Stimulated activated CD8-positive, alpha-beta memory T cell treated with anti-CD3 and anti-CD28 coated beads, Interleukin-4, amount 100 ng/mL, for 4 hours (primary cell): Measurements from ENCODE around the gene TAF4.
"Not testable (repeated sequence)": the region's sequence is repeated elsewhere in the genome, so short reads cannot be mapped to it uniquely, and the experiment has no call there.

Experiments
- DNase-seq, 2 donors: peaks; one replicate each; pipeline ENCODE4 v3.0.0-alpha.2; 2020; ENCODE audit warnings: low read depth in 2 of 2, low spot score in 1 of 2

Gene TAF4

GRCh38 chr20:62079166-62079565, 13.5 kb upstream of the TAF4 start:
- DNase-seq: no peak

DNA sequence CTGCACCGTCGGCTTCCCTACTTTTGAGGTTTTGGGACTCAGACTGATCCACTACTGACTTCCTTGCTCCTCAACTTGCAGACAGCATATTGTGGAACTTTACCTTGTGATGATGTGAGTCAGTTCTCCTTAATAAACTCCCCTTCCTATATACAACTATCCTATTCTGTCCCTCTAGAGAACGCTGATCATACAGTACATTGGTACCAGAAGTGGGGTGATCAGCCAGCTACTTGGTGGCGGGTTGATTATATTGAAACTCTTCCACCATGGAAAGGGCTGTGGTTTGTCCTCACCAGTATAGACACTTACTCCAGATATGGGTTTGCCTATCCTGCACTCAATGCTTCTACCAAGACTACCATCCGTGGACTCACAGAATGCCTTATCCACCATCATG, 7.6 kb upstream of the TAF4 start:
- DNase-seq: no peak

DNA sequence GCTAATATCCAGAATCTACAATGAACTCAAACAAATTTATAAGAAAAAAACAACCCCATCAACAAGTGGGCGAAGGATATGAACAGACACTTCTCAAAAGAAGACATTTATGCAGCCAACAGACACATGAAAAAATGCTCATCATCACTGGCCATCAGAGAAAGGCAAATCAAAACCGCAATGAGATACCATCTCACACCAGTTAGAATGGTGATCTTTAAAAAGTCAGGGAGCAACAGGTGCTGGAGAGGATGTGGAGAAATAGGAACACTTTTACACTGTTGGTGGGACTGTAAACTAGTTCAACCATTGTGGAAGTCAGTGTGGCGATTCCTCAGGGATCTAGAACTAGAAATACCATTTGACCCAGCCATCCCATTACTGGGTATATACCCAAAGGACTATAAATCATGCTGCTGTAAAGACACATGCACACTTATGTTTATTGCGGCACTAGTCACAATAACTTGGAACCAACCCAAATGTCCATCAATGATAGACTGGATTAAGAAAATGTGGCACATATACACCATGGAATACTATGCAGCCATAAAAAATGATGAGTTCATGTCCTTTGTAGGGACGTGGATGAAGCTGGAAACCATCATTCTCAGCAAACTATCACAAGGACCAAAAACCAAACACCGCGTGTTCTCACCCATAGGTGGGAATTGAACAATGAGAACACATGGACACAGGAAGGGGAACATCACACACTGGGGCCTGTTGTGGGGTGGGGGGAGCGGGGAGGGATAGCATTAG, 6.2 kb upstream of the TAF4 start:
- not testable (repeated sequence) for DNase-seq

- DNase-seq: no peak
Measured at GRCh38 chr20:62069741-62070216, 4.1 kb upstream of the TAF4 start.

GRCh38 chr20:62068997-62069396, 3.3 kb upstream of the TAF4 start:
- no peak for DNase-seq

GRCh38 chr20:62067547-62068260, 2.0 kb upstream of the TAF4 start:
- DNase-seq: no peak

DNA sequence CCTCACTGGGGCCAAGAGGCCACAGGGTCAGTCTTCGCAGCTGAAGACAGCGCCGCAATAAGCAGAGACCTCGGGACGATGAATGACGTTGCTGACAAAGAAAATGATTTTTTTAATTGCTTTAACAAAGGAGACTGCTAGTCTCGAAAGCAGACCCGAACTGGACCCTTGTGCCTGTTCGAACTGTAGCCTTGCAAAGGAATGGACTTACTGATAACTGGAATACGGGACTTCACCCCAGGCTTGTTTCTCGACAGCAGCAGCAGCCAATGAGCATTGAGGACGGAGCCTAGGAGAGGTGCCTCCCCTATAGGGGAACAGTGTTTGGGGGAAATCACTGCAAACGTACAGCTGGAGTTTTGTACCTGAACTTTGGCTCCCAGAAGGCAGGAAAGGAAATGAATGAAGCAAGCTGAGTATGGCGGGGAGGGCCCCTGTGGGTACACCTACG, 1.3 kb upstream of the TAF4 start:
- no peak for DNase-seq

DNA sequence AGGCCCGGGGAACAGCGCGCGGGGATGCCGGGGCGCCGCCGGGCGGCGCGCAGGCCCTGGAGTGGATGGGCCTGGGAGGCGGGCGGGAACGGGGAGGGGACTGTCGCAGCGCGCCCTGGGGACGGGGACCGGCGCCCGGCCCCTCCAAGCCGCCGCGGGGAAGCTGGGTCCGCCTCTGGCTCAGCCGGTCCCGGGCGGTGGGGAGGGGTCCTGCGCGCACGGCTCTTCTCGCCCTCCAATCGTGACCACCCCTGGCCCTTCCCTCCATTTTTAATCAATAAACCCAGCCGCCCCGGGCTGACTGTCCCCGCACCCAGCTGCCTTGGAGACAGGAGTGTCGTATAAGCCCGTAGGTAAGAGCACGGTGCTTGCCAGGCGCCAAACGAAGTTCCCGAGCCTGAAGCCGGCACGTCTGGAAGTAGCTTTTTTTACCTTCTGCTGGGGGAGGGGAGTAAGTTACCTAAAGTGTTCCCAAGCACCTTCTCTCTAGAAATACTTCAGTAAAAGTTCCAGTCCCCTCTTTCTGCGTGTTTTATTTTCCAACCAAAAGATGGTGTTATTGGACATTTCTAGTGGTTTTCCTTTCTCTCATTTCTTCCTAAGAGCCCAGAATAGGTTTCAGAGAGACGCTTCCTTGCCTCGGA, 780 bp upstream of the TAF4 start:
- DNase-seq: peak; percentile 9 to 14

GRCh38 chr20:62064770-62065673, 659 bp downstream of the TAF4 start:
- DNase-seq: no peak

- no peak for DNase-seq
Measured at GRCh38 chr20:62063981-62064769, 1.5 kb downstream of the TAF4 start.

- DNase-seq: no peak
Measured at GRCh38 chr20:62063315-62063980, 2.2 kb downstream of the TAF4 start.

GRCh38 chr20:62062661-62063314, 2.9 kb downstream of the TAF4 start:
- no peak for DNase-seq

- DNase-seq: no peak
Measured at GRCh38 chr20:62061851-62062423, 3.7 kb downstream of the TAF4 start.

- DNase-seq: no peak
Measured at GRCh38 chr20:62060631-62061541, 4.8 kb downstream of the TAF4 start.

DNA sequence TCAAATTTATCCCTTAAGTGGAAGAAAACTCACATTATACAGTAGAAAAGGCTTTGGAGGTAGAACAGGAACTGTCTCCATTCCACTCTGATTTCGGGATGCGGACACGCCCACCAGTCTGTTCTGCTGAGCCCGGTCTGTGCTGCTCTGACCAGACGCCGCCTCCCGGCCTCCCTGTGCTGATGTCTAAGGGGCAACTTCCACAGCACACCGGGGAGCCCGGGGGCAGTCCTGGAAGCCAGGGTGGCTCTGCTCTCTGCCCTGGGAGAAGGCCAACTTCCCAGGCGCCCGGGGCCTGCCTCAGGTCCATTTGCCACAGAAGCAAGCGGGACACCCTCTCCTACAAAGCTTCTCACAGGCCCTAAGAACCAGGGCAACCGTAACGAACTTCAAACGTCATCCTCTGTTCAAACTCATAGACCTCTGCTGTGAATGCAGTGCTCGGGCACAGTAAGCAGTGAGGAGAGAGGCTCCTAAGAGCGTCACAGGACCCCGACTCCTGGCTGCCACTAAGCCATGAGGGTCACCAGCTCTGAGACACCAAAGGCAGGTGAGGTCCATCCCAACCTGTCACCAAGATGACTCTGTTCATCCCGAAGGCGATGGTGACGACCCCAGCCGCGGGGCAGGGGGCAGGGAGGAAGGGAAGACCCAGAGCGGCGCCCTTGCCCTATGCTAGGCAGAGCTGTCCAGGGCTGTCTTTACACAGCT, 5.6 kb downstream of the TAF4 start:
- no peak for DNase-seq

GRCh38 chr20:62059401-62059800, 6.3 kb downstream of the TAF4 start:
- DNase-seq: no peak

- no peak for DNase-seq
Measured at GRCh38 chr20:62058941-62059340, 6.7 kb downstream of the TAF4 start.
